HepG2 (cell line): ENCODE results near the gene CDC27. TPM values are rescaled to one million over a fixed set of nuclear protein-coding genes. Genes with fewer than 3 reads are reported as not detected.

Experiments
- CHD2 ChIP-seq: IDR thresholded peaks from 2 replicates; pipeline ENCODE4 v1.6.1; 2011; ENCODE audit warnings: low read depth, low read length, improper control_type of control experiment
- ELF4 ChIP-seq: sonication (generic); formaldehyde crosslinking; IDR thresholded peaks from 2 replicates; pipeline ENCODE4 v1.5.0; 2020; ENCODE audit warnings: missing genetic modification reagents, mild to moderate bottlenecking, moderate library complexity, borderline replicate concordance
- GATA4 ChIP-seq: sonication (generic); IDR thresholded peaks from 2 replicates; pipeline ENCODE4 v1.6.1; 2016; ENCODE audit warnings: antibody characterized with exemption, low read depth, borderline replicate concordance
- GATAD1 ChIP-seq: IDR thresholded peaks from 2 replicates; pipeline ENCODE4 v1.6.1; 2016; ENCODE audit warnings: missing genetic modification reagents, missing compliant biosample characterization
- GTF3A ChIP-seq: sonication (generic); formaldehyde crosslinking; conservative IDR thresholded peaks from 2 replicates; pipeline ENCODE4 v1.4.0; 2020; ENCODE audit warnings: mild to moderate bottlenecking, missing genetic modification reagents
- HCFC1 ChIP-seq: fragments of 150-350 bp; IDR thresholded peaks from 2 replicates; pipeline ENCODE4 v1.6.1; 2014; ENCODE audit warnings: low read depth, low read length
- HMG20B ChIP-seq: conservative IDR thresholded peaks from 2 replicates; pipeline ENCODE4 v1.6.1; 2016; ENCODE audit warnings: missing genetic modification reagents, missing compliant biosample characterization
- KDM3A ChIP-seq: IDR thresholded peaks from 2 replicates; pipeline ENCODE4 v1.6.1; 2018; ENCODE audit warnings: low read depth, missing compliant biosample characterization
- NONO ChIP-seq, 2 experiments: fragments of 450-650 bp in 1 of 2; sonication (generic) in 1 of 2; formaldehyde crosslinking in 1 of 2; IDR thresholded peaks in 1 of 2; conservative IDR thresholded peaks in 1 of 2; 2 replicates each; pipeline versions ENCODE4 v1.6.1 to v1.8.0; 2017 to 2022; ENCODE audit warnings: mild to moderate bottlenecking in 1 of 2, missing genetic modification reagents in 1 of 2, moderate library complexity in 1 of 2
- SP4 ChIP-seq: sonication (generic); formaldehyde crosslinking; IDR thresholded peaks from 2 replicates; pipeline ENCODE4 v1.8.1; 2023; ENCODE audit warnings: mild to moderate bottlenecking, missing genetic modification reagents
- XRCC5 ChIP-seq: fragments of 200-400 bp; formaldehyde crosslinking; optimal IDR thresholded peaks from 2 replicates; pipeline ENCODE3; 2017; ENCODE audit warnings: mild to moderate bottlenecking, low read length
- ZFY ChIP-seq: sonication (generic); formaldehyde crosslinking; IDR thresholded peaks from 2 replicates; pipeline ENCODE4 v1.4.0; 2020; ENCODE audit warnings: missing genetic modification reagents
- ZNF629 ChIP-seq: sonication (generic); formaldehyde crosslinking; conservative IDR thresholded peaks from 2 replicates; pipeline ENCODE4 v1.5.0; 2020; ENCODE audit warnings: missing genetic modification reagents
- ZSCAN20 ChIP-seq: sonication (generic); formaldehyde crosslinking; IDR thresholded peaks from 2 replicates; pipeline ENCODE4 v1.4.0; 2020; ENCODE audit warnings: missing genetic modification reagents, mild to moderate bottlenecking, borderline replicate concordance
- polyA plus RNA-seq, 8 experiments: library from polyadenylated mRNA; depleted of rRNA in 3 of 8; stranded (reverse) in 7 of 8; unstranded in 1 of 8; fragments of >200 nt; fragmentation: Illumina TruSeq in 4 of 8; extraction: Trizol in 4 of 8; gene quantifications; 2 replicates each; pipeline versions ENCODE4 v1.2.1 to v1.2.3, GENCODE V29; 2011 to 2016; ENCODE audit warnings: low read depth in 4 of 8, missing spikeins in 1 of 8, mixed read lengths in 1 of 8; ENCODE audit not compliant: insufficient read depth in 1 of 8
- total RNA-seq, 5 experiments: library from RNA; depleted of rRNA; stranded (reverse); fragments of >200 nt; fragmentation: Illumina TruSeq; extraction: Trizol; gene quantifications; 2 replicates each; pipeline ENCODE4 v1.2.3, GENCODE V29; 2016; ENCODE audit warnings: low read depth in 1 of 5
- TF ChIP-seq, protein P1 (sequence below): fragments of 450-650 bp; IDR thresholded peaks from 2 replicates; pipeline ENCODE4 v1.6.1; 2016
- TF ChIP-seq, protein P2 (sequence below): fragments of 450-650 bp; IDR thresholded peaks from 2 replicates; pipeline ENCODE4 v1.6.1; 2017; ENCODE audit warnings: mild to moderate bottlenecking
- TF ChIP-seq, protein P3 (sequence below): sonication (generic); formaldehyde crosslinking; IDR thresholded peaks from 2 replicates; pipeline ENCODE4 v1.8.0; 2023; ENCODE audit warnings: mild to moderate bottlenecking, missing genetic modification reagents
- TF ChIP-seq, protein P4 (sequence below): sonication (generic); formaldehyde crosslinking; IDR thresholded peaks from 2 replicates; pipeline ENCODE4 v1.5.1; 2020; ENCODE audit warnings: missing genetic modification reagents, mild to moderate bottlenecking, borderline replicate concordance
- TF ChIP-seq, protein P5 (sequence below): IDR thresholded peaks from 2 replicates; pipeline ENCODE4 v1.6.1; 2016; ENCODE audit warnings: missing genetic modification reagents, missing compliant biosample characterization
- TF ChIP-seq, protein P6 (sequence below): sonication (generic); formaldehyde crosslinking; IDR thresholded peaks from 2 replicates; pipeline ENCODE4 v1.4.0; 2020; ENCODE audit warnings: missing genetic modification reagents, borderline replicate concordance

The CDC27 gene
- total and polyA plus RNA-seq, 2 of the 13 experiments (the other 11 are each of a cell fraction or from before 2014, with no cell fraction given): 80.7 to 102 TPM

DNA sequence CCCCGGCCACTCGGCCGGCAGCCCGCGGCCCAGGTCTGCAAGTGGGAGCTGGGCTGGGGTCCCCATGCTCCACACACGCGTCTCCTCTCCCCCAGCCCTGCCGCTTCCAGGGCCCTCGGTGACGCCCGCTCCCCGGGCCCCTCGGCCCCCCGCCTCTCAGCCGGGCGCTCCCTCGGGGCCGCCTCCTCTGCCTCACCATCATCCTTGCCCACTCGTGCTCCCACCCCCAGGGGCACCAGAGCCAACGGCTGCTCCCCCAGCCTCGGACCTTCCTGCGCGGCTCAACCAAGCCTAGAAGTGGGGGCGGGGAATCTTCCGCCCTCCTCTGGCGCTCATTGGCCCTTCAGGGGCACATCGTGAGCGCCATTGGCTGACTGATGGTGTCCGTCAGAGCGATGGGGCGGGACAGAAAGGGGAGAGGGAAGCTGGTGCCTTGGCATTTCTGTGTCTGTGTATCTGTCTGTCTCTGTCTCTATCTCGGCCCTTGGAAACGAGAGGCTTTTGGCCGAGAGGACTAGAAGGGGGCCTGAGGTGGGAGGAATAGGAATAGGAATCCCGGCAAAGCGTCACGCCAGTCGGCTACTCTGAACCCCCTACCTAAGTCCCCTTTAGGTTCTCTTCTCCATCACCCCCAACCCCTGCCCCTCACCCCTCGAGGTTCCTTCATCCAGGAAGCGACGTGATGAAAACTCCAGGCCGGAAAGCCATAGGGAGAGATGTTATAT, 88.9 kb downstream of the CDC27 start (continued):
- no peak for TF ChIP-seq ZNF629
- TF ChIP-seq, protein P1, sequence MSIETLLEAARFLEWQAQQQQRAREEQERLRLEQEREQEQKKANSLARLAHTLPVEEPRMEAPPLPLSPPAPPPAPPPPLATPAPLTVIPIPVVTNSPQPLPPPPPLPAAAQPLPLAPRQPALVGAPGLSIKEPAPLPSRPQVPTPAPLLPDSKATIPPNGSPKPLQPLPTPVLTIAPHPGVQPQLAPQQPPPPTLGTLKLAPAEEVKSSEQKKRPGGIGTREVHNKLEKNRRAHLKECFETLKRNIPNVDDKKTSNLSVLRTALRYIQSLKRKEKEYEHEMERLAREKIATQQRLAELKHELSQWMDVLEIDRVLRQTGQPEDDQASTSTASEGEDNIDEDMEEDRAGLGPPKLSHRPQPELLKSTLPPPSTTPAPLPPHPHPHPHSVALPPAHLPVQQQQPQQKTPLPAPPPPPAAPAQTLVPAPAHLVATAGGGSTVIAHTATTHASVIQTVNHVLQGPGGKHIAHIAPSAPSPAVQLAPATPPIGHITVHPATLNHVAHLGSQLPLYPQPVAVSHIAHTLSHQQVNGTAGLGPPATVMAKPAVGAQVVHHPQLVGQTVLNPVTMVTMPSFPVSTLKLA: no peak
- TF ChIP-seq KDM3A (CRISPR knock-in tag): peak; percentile 86; the same call in 1 of the 2 replicates
- TF ChIP-seq GATA4: peak; percentile 36; the same call in 1 of the 2 replicates
- TF ChIP-seq, protein P2, sequence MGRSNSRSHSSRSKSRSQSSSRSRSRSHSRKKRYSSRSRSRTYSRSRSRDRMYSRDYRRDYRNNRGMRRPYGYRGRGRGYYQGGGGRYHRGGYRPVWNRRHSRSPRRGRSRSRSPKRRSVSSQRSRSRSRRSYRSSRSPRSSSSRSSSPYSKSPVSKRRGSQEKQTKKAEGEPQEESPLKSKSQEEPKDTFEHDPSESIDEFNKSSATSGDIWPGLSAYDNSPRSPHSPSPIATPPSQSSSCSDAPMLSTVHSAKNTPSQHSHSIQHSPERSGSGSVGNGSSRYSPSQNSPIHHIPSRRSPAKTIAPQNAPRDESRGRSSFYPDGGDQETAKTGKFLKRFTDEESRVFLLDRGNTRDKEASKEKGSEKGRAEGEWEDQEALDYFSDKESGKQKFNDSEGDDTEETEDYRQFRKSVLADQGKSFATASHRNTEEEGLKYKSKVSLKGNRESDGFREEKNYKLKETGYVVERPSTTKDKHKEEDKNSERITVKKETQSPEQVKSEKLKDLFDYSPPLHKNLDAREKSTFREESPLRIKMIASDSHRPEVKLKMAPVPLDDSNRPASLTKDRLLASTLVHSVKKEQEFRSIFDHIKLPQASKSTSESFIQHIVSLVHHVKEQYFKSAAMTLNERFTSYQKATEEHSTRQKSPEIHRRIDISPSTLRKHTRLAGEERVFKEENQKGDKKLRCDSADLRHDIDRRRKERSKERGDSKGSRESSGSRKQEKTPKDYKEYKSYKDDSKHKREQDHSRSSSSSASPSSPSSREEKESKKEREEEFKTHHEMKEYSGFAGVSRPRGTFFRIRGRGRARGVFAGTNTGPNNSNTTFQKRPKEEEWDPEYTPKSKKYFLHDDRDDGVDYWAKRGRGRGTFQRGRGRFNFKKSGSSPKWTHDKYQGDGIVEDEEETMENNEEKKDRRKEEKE: no peak
- peak; percentile 57; the same call in 1 of the 2 replicates for TF ChIP-seq HMG20B (CRISPR knock-in tag)
- TF ChIP-seq XRCC5: peak; percentile 70
- TF ChIP-seq ELF4 (CRISPR knock-in tag): peak; percentile 60; the same call in 1 of the 2 replicates
- TF ChIP-seq, protein P3, sequence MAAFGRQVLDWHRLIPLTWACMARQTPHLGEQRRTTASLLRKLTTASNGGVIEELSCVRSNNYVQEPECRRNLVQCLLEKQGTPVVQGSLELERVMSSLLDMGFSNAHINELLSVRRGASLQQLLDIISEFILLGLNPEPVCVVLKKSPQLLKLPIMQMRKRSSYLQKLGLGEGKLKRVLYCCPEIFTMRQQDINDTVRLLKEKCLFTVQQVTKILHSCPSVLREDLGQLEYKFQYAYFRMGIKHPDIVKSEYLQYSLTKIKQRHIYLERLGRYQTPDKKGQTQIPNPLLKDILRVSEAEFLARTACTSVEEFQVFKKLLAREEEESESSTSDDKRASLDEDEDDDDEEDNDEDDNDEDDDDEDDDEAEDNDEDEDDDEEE (CRISPR knock-in tag): 0 out of 2 replicates have a peak, but pooled peaks have one; percentile 72
- no peak for TF ChIP-seq GTF3A (CRISPR knock-in tag)
- peak; percentile 72 for TF ChIP-seq ZFY (CRISPR knock-in tag)
- peak; percentile 97 for TF ChIP-seq SP4 (CRISPR knock-in tag)
- no peak for TF ChIP-seq HCFC1
- TF ChIP-seq CHD2: peak; percentile 68
- TF ChIP-seq, protein P4, sequence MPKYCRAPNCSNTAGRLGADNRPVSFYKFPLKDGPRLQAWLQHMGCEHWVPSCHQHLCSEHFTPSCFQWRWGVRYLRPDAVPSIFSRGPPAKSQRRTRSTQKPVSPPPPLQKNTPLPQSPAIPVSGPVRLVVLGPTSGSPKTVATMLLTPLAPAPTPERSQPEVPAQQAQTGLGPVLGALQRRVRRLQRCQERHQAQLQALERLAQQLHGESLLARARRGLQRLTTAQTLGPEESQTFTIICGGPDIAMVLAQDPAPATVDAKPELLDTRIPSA (CRISPR knock-in tag): no peak
- TF ChIP-seq, protein P5, sequence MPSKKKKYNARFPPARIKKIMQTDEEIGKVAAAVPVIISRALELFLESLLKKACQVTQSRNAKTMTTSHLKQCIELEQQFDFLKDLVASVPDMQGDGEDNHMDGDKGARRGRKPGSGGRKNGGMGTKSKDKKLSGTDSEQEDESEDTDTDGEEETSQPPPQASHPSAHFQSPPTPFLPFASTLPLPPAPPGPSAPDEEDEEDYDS (CRISPR knock-in tag): peak; percentile 89
- TF ChIP-seq GATAD1 (CRISPR knock-in tag): peak; percentile 64
- no peak for TF ChIP-seq ZSCAN20 (CRISPR knock-in tag)
- TF ChIP-seq NONO (IDR thresholded peaks at IDR 0.05): no peak
- peak; percentile 49; the same call in 1 of the 2 replicates for TF ChIP-seq NONO (CRISPR knock-in tag; conservative IDR thresholded peaks at IDR 0.05)
- TF ChIP-seq, protein P6, sequence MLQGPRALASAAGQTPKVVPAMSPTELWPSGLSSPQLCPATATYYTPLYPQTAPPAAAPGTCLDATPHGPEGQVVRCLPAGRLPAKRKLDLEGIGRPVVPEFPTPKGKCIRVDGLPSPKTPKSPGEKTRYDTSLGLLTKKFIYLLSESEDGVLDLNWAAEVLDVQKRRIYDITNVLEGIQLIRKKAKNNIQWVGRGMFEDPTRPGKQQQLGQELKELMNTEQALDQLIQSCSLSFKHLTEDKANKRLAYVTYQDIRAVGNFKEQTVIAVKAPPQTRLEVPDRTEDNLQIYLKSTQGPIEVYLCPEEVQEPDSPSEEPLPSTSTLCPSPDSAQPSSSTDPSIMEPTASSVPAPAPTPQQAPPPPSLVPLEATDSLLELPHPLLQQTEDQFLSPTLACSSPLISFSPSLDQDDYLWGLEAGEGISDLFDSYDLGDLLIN (CRISPR knock-in tag): no peak
